ENCODE data around the gene BCLAF1.

BCLAF1 gene

DNA sequence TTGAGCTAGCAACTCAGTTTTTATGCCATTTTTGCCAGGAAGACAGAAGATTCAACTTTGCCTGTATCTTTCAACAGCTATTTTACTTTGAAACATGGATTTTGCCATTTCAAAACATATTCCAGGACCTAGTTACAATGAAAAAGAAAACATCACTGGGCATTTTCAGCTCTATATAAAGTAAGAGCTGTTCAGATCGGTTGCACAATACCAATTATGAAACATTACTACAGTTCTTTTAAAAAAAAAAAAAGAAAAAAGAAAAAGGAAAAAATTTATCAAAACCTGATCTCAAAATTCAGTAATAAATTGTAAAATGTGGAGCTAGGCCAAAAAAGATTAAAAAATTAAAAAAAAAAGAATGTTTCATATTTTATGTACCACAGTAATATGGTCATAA is 15.6 kb downstream of the BCLAF1 start:
- no peak for ATAC-seq

DNA sequence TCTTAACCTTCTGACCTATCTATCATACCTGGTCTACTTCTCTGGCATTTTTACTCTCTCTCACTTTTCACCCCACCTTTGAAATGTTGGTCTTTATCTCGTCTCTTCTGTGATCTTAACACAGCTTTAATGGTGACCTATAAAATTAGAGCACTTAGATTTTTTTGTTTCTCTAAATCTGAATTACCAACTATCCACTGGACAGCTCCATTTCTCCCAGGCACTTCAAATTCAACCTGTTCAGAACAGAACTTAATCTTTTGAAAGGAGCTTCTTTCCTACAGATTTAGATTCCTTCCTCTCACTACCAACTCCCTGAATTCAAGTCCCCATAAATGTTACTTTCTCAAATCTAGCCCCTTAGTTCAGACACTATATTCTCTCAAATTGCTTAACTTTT is 24.5 kb downstream of the BCLAF1 start:
- no peak for ATAC-seq
- TF ChIP-seq TOX (CRISPR knock-in tag; IDR thresholded peaks at IDR 0.05; ENCODE audit: borderline replicate concordance) (no peak), ZNF70 (CRISPR knock-in tag; IDR thresholded peaks at IDR 0.05) (no peak), ZNF565 (CRISPR knock-in tag; conservative IDR thresholded peaks at IDR 0.05; ENCODE audit: low read depth) (no peak), ZFP3 (CRISPR knock-in tag; IDR thresholded peaks at IDR 0.05) (no peak), ZNF8 (CRISPR knock-in tag; IDR thresholded peaks at IDR 0.05) (no peak), ISL1 (CRISPR knock-in tag; IDR thresholded peaks at IDR 0.05) (no peak), PPARA (CRISPR knock-in tag; IDR thresholded peaks at IDR 0.05; ENCODE audit: borderline replicate concordance) (no peak), CSDC2 (CRISPR knock-in tag; IDR thresholded peaks at IDR 0.05) (no peak), ZFP30 (CRISPR knock-in tag; IDR thresholded peaks at IDR 0.05) (no peak), RARB (CRISPR knock-in tag; IDR thresholded peaks at IDR 0.05) (no peak), GLIS3 (CRISPR knock-in tag; IDR thresholded peaks at IDR 0.05) (no peak), OSR1 (CRISPR knock-in tag; IDR thresholded peaks at IDR 0.05) (no peak)
- TF ChIP-seq, protein P1, sequence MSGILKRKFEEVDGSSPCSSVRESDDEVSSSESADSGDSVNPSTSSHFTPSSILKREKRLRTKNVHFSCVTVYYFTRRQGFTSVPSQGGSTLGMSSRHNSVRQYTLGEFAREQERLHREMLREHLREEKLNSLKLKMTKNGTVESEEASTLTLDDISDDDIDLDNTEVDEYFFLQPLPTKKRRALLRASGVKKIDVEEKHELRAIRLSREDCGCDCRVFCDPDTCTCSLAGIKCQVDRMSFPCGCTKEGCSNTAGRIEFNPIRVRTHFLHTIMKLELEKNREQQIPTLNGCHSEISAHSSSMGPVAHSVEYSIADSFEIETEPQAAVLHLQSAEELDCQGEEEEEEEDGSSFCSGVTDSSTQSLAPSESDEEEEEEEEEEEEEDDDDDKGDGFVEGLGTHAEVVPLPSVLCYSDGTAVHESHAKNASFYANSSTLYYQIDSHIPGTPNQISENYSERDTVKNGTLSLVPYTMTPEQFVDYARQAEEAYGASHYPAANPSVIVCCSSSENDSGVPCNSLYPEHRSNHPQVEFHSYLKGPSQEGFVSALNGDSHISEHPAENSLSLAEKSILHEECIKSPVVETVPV (CRISPR knock-in tag; IDR thresholded peaks at IDR 0.05) = no peak
- TF ChIP-seq, protein P2, sequence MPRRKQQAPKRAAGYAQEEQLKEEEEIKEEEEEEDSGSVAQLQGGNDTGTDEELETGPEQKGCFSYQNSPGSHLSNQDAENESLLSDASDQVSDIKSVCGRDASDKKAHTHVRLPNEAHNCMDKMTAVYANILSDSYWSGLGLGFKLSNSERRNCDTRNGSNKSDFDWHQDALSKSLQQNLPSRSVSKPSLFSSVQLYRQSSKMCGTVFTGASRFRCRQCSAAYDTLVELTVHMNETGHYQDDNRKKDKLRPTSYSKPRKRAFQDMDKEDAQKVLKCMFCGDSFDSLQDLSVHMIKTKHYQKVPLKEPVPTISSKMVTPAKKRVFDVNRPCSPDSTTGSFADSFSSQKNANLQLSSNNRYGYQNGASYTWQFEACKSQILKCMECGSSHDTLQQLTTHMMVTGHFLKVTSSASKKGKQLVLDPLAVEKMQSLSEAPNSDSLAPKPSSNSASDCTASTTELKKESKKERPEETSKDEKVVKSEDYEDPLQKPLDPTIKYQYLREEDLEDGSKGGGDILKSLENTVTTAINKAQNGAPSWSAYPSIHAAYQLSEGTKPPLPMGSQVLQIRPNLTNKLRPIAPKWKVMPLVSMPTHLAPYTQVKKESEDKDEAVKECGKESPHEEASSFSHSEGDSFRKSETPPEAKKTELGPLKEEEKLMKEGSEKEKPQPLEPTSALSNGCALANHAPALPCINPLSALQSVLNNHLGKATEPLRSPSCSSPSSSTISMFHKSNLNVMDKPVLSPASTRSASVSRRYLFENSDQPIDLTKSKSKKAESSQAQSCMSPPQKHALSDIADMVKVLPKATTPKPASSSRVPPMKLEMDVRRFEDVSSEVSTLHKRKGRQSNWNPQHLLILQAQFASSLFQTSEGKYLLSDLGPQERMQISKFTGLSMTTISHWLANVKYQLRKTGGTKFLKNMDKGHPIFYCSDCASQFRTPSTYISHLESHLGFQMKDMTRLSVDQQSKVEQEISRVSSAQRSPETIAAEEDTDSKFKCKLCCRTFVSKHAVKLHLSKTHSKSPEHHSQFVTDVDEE (CRISPR knock-in tag; IDR thresholded peaks at IDR 0.05) = no peak
- TF ChIP-seq, protein P3, sequence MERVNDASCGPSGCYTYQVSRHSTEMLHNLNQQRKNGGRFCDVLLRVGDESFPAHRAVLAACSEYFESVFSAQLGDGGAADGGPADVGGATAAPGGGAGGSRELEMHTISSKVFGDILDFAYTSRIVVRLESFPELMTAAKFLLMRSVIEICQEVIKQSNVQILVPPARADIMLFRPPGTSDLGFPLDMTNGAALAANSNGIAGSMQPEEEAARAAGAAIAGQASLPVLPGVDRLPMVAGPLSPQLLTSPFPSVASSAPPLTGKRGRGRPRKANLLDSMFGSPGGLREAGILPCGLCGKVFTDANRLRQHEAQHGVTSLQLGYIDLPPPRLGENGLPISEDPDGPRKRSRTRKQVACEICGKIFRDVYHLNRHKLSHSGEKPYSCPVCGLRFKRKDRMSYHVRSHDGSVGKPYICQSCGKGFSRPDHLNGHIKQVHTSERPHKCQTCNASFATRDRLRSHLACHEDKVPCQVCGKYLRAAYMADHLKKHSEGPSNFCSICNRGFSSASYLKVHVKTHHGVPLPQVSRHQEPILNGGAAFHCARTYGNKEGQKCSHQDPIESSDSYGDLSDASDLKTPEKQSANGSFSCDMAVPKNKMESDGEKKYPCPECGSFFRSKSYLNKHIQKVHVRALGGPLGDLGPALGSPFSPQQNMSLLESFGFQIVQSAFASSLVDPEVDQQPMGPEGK (CRISPR knock-in tag; IDR thresholded peaks at IDR 0.05; ENCODE audit: borderline replicate concordance) = no peak
- TF ChIP-seq, protein P4, sequence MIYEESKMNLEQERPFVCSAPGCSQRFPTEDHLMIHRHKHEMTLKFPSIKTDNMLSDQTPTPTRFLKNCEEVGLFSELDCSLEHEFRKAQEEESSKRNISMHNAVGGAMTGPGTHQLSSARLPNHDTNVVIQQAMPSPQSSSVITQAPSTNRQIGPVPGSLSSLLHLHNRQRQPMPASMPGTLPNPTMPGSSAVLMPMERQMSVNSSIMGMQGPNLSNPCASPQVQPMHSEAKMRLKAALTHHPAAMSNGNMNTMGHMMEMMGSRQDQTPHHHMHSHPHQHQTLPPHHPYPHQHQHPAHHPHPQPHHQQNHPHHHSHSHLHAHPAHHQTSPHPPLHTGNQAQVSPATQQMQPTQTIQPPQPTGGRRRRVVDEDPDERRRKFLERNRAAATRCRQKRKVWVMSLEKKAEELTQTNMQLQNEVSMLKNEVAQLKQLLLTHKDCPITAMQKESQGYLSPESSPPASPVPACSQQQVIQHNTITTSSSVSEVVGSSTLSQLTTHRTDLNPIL (CRISPR knock-in tag; IDR thresholded peaks at IDR 0.05; ENCODE audit: low read depth) = no peak

More for the DNA sequence above, 15.6 kb downstream of the BCLAF1 start:
- TF ChIP-seq PPARA (CRISPR knock-in tag; IDR thresholded peaks at IDR 0.05; ENCODE audit: borderline replicate concordance) (no peak), GLIS3 (CRISPR knock-in tag; IDR thresholded peaks at IDR 0.05) (no peak), ZNF565 (CRISPR knock-in tag; conservative IDR thresholded peaks at IDR 0.05; ENCODE audit: low read depth) (no peak), BACH2 (CRISPR knock-in tag; IDR thresholded peaks at IDR 0.05; ENCODE audit: borderline replicate concordance) (no peak), ZFP30 (CRISPR knock-in tag; IDR thresholded peaks at IDR 0.05) (no peak), CSDC2 (CRISPR knock-in tag; IDR thresholded peaks at IDR 0.05) (no peak), SNAI2 (CRISPR knock-in tag; IDR thresholded peaks at IDR 0.05) (no peak), ISL1 (CRISPR knock-in tag; IDR thresholded peaks at IDR 0.05) (no peak), ZNF70 (CRISPR knock-in tag; IDR thresholded peaks at IDR 0.05) (no peak), ZFP3 (CRISPR knock-in tag; IDR thresholded peaks at IDR 0.05) (no peak), ZC3H10 (CRISPR knock-in tag; IDR thresholded peaks at IDR 0.05) (no peak), TOX (CRISPR knock-in tag; IDR thresholded peaks at IDR 0.05; ENCODE audit: borderline replicate concordance) (no peak), ESRRG (CRISPR knock-in tag; IDR thresholded peaks at IDR 0.05) (no peak)
- TF ChIP-seq, protein P2 (CRISPR knock-in tag; IDR thresholded peaks at IDR 0.05) = no peak
- TF ChIP-seq, protein P4 (CRISPR knock-in tag; IDR thresholded peaks at IDR 0.05; ENCODE audit: low read depth) = no peak
- TF ChIP-seq, protein P1 (CRISPR knock-in tag; IDR thresholded peaks at IDR 0.05) = no peak
- TF ChIP-seq, protein P5, sequence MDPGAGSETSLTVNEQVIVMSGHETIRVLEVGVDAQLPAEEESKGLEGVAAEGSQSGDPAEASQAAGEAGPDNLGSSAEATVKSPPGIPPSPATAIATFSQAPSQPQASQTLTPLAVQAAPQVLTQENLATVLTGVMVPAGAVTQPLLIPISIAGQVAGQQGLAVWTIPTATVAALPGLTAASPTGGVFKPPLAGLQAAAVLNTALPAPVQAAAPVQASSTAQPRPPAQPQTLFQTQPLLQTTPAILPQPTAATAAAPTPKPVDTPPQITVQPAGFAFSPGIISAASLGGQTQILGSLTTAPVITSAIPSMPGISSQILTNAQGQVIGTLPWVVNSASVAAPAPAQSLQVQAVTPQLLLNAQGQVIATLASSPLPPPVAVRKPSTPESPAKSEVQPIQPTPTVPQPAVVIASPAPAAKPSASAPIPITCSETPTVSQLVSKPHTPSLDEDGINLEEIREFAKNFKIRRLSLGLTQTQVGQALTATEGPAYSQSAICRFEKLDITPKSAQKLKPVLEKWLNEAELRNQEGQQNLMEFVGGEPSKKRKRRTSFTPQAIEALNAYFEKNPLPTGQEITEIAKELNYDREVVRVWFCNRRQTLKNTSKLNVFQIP (CRISPR knock-in tag; IDR thresholded peaks at IDR 0.05; ENCODE audit: borderline replicate concordance, low read depth) = no peak
